ENCODE measurements around the gene MGAT4C. TPM values are rescaled to one million over a fixed set of nuclear protein-coding genes. Genes with fewer than 3 reads are reported as not detected.

The MGAT4C gene
- total RNA-seq, 1 experiment from 2014 or later, result not detected

DNA sequence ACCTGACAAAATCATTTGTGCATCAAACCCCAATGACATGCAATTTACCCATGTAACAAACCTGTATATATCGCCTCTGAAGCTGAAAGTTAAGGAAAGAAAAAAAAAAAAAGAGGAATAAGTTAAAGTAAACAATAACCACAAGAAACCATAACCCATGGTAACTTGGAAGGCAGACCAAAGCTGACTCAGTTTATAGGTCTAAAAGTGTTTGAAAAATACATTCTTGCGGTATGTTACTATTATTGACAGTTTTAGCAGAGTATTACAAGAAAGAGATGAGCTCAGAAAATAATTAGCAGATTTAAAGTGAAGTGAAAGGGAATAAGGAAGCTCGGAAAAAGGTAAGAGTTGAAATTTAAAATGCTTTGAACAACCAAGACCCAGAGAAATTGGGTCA, 34.4 kb upstream of the MGAT4C start:
- DNase-seq (ENCODE audit: unreplicated experiment), result no peak
- no peaks in the 10 kb centered on the region for H3K27me3 Mint-ChIP-seq (ENCODE audit: insufficient read depth, unreplicated experiment)
- no peaks in the 10 kb centered on the region for H3K36me3 Mint-ChIP-seq (ENCODE audit: insufficient read depth, unreplicated experiment)
- ChIA-PET CTCF (interaction anchor here (0.6 kb wide), 1 partner anchor 467 kb away, joined by 5 read pairs; no protein-coding TSS in a partner anchor), POLR2A (no interaction called here)
- peaks cover 18% of the 10 kb centered on the region for H3K9me3 Mint-ChIP-seq (ENCODE audit: unreplicated experiment)
- BruUV-seq (replicated peaks), result no TSS peak
- no peak overlapping the region for H3K4me3 Mint-ChIP-seq (ENCODE audit: unreplicated experiment)
- H3K4me1 Mint-ChIP-seq (ENCODE audit: insufficient read depth, unreplicated experiment), result peaks cover 5% of the 10 kb centered on the region
- intact Hi-C loops (cut with micrococcal nuclease), result no loop called here
- TF ChIP-seq, protein P1, sequence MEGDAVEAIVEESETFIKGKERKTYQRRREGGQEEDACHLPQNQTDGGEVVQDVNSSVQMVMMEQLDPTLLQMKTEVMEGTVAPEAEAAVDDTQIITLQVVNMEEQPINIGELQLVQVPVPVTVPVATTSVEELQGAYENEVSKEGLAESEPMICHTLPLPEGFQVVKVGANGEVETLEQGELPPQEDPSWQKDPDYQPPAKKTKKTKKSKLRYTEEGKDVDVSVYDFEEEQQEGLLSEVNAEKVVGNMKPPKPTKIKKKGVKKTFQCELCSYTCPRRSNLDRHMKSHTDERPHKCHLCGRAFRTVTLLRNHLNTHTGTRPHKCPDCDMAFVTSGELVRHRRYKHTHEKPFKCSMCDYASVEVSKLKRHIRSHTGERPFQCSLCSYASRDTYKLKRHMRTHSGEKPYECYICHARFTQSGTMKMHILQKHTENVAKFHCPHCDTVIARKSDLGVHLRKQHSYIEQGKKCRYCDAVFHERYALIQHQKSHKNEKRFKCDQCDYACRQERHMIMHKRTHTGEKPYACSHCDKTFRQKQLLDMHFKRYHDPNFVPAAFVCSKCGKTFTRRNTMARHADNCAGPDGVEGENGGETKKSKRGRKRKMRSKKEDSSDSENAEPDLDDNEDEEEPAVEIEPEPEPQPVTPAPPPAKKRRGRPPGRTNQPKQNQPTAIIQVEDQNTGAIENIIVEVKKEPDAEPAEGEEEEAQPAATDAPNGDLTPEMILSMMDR (IDR thresholded peaks at IDR 0.05; ENCODE audit: unreplicated experiment), result no peak
- no peak overlapping the region for H3K27ac Mint-ChIP-seq (ENCODE audit: low read depth, unreplicated experiment)

DNA sequence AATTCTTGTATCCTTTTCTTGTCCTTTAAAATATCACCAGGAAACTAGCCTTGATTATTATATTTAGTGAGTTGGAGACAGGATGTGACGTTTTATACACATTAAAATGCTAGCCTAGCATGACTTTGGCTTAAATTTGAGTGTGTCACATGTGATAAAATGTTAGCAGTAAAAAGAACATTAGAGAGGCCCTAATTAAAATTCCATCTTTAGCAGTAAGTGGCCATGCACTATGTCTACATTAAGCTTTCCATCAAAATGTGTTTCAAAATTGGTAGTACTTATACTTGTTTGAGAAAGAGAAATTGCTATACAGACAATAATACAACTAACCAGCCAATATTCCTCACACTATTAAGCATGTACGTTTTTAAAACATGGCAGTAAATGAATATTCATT, 29.9 kb upstream of the MGAT4C start:
- Mint-ChIP-seq H3K36me3 (ENCODE audit: insufficient read depth, unreplicated experiment) (no peaks in the 10 kb centered on the region), H3K4me1 (ENCODE audit: insufficient read depth, unreplicated experiment) (peaks cover 5% of the 10 kb centered on the region), H3K4me3 (ENCODE audit: unreplicated experiment) (no peak overlapping the region), H3K9me3 (ENCODE audit: unreplicated experiment) (peaks cover 8% of the 10 kb centered on the region), H3K27me3 (ENCODE audit: insufficient read depth, unreplicated experiment) (no peaks in the 10 kb centered on the region), H3K27ac (ENCODE audit: low read depth, unreplicated experiment) (no peak overlapping the region)
- TF ChIP-seq, protein P1 (IDR thresholded peaks at IDR 0.05; ENCODE audit: unreplicated experiment), result no peak
- DNase-seq (ENCODE audit: unreplicated experiment), result no peak
- POLR2A ChIA-PET, result no interaction called here
- intact Hi-C loops (cut with micrococcal nuclease), result no loop called here
- CTCF ChIA-PET, result no interaction called here
- BruUV-seq (replicated peaks), result no TSS peak

DNA sequence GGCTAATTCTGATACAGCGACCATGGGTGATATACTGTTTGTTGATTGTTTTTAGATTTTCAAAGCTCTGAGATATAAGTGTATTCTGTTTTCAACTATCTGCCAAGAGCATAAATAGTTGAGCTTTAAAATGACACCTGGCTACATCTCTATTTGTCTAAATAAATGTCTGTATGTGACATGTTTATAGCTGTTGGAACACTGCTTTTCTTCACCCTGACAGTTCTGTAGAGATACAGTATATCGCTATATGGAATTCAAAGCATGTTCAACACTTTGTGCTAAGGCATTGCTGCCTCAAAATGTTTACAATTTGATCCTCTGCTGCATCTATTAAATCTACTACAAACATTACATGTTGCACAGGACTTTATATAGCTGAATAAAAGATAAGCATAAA, 27.4 kb upstream of the MGAT4C start:
- BruUV-seq (replicated peaks), result no TSS peak
- ChIA-PET POLR2A (no interaction called here), CTCF (no interaction called here)
- DNase-seq (ENCODE audit: unreplicated experiment), result no peak
- TF ChIP-seq, protein P1 (IDR thresholded peaks at IDR 0.05; ENCODE audit: unreplicated experiment), result no peak
- intact Hi-C loops (cut with micrococcal nuclease), result no loop called here
- no peaks in the 10 kb centered on the region for H3K36me3 Mint-ChIP-seq (ENCODE audit: insufficient read depth, unreplicated experiment)
- no peaks in the 10 kb centered on the region for H3K27me3 Mint-ChIP-seq (ENCODE audit: insufficient read depth, unreplicated experiment)
- H3K4me1 Mint-ChIP-seq (ENCODE audit: insufficient read depth, unreplicated experiment), result no peaks in the 10 kb centered on the region
- H3K27ac Mint-ChIP-seq (ENCODE audit: low read depth, unreplicated experiment), result no peak overlapping the region
- H3K4me3 Mint-ChIP-seq (ENCODE audit: unreplicated experiment), result no peak overlapping the region
- no peaks in the 10 kb centered on the region for H3K9me3 Mint-ChIP-seq (ENCODE audit: unreplicated experiment)

DNA sequence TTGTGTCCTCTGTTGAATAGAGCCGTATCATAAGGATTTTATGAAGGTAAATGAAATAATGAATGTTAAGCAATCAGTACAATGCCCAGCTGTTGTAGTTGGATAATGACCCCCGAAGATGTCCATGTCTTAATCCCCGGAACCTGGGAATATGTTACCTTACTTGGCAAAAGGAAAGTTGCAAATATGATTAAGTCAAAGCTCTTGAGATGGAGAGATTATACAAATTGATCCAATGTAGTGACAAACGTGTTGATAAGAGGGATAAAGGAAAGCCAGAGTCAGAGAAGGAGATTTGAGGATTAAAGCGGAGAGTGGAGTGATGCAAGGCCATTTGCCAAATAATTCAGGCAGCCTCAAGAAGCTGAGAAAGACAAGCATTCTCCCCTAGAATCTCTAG, 19.2 kb upstream of the MGAT4C start:
- H3K9me3 Mint-ChIP-seq (ENCODE audit: unreplicated experiment), result peaks cover 7% of the 10 kb centered on the region
- ChIA-PET POLR2A (no interaction called here), CTCF (no interaction called here)
- H3K4me1 Mint-ChIP-seq (ENCODE audit: insufficient read depth, unreplicated experiment), result no peaks in the 10 kb centered on the region
- H3K36me3 Mint-ChIP-seq (ENCODE audit: insufficient read depth, unreplicated experiment), result no peaks in the 10 kb centered on the region
- TF ChIP-seq, protein P1 (IDR thresholded peaks at IDR 0.05; ENCODE audit: unreplicated experiment), result no peak
- BruUV-seq (replicated peaks), result no TSS peak
- intact Hi-C loops (cut with micrococcal nuclease), result no loop called here
- no peak for DNase-seq (ENCODE audit: unreplicated experiment)
- H3K4me3 Mint-ChIP-seq (ENCODE audit: unreplicated experiment), result no peak overlapping the region
- H3K27ac Mint-ChIP-seq (ENCODE audit: low read depth, unreplicated experiment), result no peak overlapping the region
- H3K27me3 Mint-ChIP-seq (ENCODE audit: insufficient read depth, unreplicated experiment), result no peaks in the 10 kb centered on the region

Data from MCF 10A (cell line).